Testis (tissue), 3 donors: ENCODE measurements around the gene OR6N2. TPM values are rescaled to one million over a fixed set of nuclear protein-coding genes. Genes with fewer than 3 reads are reported as not detected.

Source experiments
- DNase-seq: peaks from one replicate; pipeline ENCODE4 v3.0.0-alpha.2; 2019
- H3K27ac ChIP-seq, 2 donors: fragments of 200-600 bp; sonication (generic); one replicate each; pipeline ENCODE4 v1.5.1; 2019
- H3K27me3 ChIP-seq: fragments of 200-600 bp; sonication (generic); one replicate; pipeline ENCODE4 v1.5.1; 2019
- H3K36me3 ChIP-seq: fragments of 200-600 bp; sonication (generic); one replicate; pipeline ENCODE4 v1.5.1; 2017; ENCODE audit warnings: low read depth; ENCODE audit errors: missing control alignments
- H3K4me1 ChIP-seq: fragments of 200-600 bp; sonication (generic); one replicate; pipeline ENCODE4 v1.5.1; 2019
- H3K4me3 ChIP-seq, 2 donors: fragments of 200-600 bp; sonication (generic); one replicate each; pipeline ENCODE4 v1.5.1; 2017 to 2019
- H3K9me3 ChIP-seq: fragments of 200-600 bp; sonication (generic); one replicate; pipeline ENCODE4 v1.5.1; 2017
- CTCF ChIP-seq, 3 experiments: fragments of 450-650 bp in 2 of 3; fragments of 200-600 bp in 1 of 3; sonication (generic) in 1 of 3; IDR thresholded peaks; one replicate each; pipeline ENCODE4 v1.5.1; 2016 to 2019; ENCODE audit warnings: antibody characterized with exemption in 3 of 3, mild to moderate bottlenecking in 2 of 3, moderate library complexity in 1 of 3
- POLR2A ChIP-seq: fragments of 450-650 bp; IDR thresholded peaks from one replicate; pipeline ENCODE4 v1.6.1; 2017; ENCODE audit warnings: antibody characterized with exemption, mild to moderate bottlenecking, moderate library complexity
- WGBS, 2 donors: methylation state at CpG; one replicate each; pipeline ENCODE4 v1.1.5; 2018; 5-methylcytosine and 5-hydroxymethylcytosine counted together
- intact Hi-C: fragments of 100-400 bp; cut with DNase I; formaldehyde crosslinking; loops from one replicate; pipeline ENCODE4 v1.15.1; 2023; ENCODE audit warnings: low total_unique reads
- polyA plus RNA-seq: library from polyadenylated mRNA; stranded (reverse); fragments of 350-450 nt; fragmentation: Illumina TruSeq; extraction: RNeasy Lipid Tissue Mini Kit (QIAGEN cat#74804); gene quantifications from one replicate; pipeline ENCODE4 v1.2.3, GENCODE V29; 2014; ENCODE audit warnings: low read depth, low replicate concordance; ENCODE audit not compliant: insufficient read depth
- total RNA-seq, 2 donors: library from RNA; depleted of rRNA; stranded (reverse); fragments of >200 nt; gene quantifications; one replicate each; pipeline ENCODE4 v1.2.3, GENCODE V29; 2016

Gene OR6N2
- total and polyA plus RNA-seq, 3 donors from 2014 or later = not detected

GRCh38 chr1:158818975-158819431 is 38.0 kb upstream of the OR6N2 start:
- Histone ChIP-seq H3K27me3 (no peaks in the 10 kb centered on the region), H3K36me3 (no peaks in the 10 kb centered on the region), H3K27ac (no peak overlapping the region), H3K4me3 (no peak overlapping the region), H3K9me3 (no peaks in the 10 kb centered on the region), H3K4me1 (no peaks in the 10 kb centered on the region)
- DNase-seq = no peak
- 58 to 71% methylated on average over 1 of the region's 1 CpG for WGBS, 2 donors
- no peak for TF ChIP-seq POLR2A
- no peak for TF ChIP-seq CTCF (IDR thresholded peaks at IDR 0.05)
- intact Hi-C loops = no loop called here

GRCh38 chr1:158818560-158818959 is 37.6 kb upstream of the OR6N2 start:
- WGBS, 2 donors = 95 to 97% methylated on average over 1 of the region's 1 CpG
- H3K36me3 ChIP-seq = no peaks in the 10 kb centered on the region
- H3K4me3 ChIP-seq = no peak overlapping the region
- H3K27me3 ChIP-seq = no peaks in the 10 kb centered on the region
- H3K4me1 ChIP-seq = no peaks in the 10 kb centered on the region
- intact Hi-C loops = no loop called here
- DNase-seq = no peak
- TF ChIP-seq CTCF (IDR thresholded peaks at IDR 0.05) = no peak
- no peak for TF ChIP-seq POLR2A
- H3K9me3 ChIP-seq = no peaks in the 10 kb centered on the region
- no peak overlapping the region for H3K27ac ChIP-seq

GRCh38 chr1:158814970-158815369 is 34.0 kb upstream of the OR6N2 start:
- DNase-seq = no peak
- Histone ChIP-seq H3K9me3 (no peaks in the 10 kb centered on the region), H3K27me3 (no peaks in the 10 kb centered on the region), H3K27ac (no peak overlapping the region), H3K36me3 (no peaks in the 10 kb centered on the region), H3K4me1 (no peaks in the 10 kb centered on the region), H3K4me3 (no peak overlapping the region)
- intact Hi-C loops = no loop called here
- WGBS, 2 donors = 3 to 100% methylated on average over 1 of the region's 1 CpG
- TF ChIP-seq POLR2A (no peak), CTCF (IDR thresholded peaks at IDR 0.05) (no peak)

- 76 to 79% methylated on average over 3 of the region's 3 CpGs for WGBS, 2 donors
- no peak for DNase-seq
- Histone ChIP-seq H3K27ac (no peak overlapping the region), H3K4me1 (no peaks in the 10 kb centered on the region), H3K27me3 (no peaks in the 10 kb centered on the region), H3K4me3 (no peak overlapping the region), H3K9me3 (no peaks in the 10 kb centered on the region), H3K36me3 (no peaks in the 10 kb centered on the region)
- TF ChIP-seq POLR2A (no peak), CTCF (IDR thresholded peaks at IDR 0.05) (no peak)
- intact Hi-C loops = no loop called here
Observed at GRCh38 chr1:158813164-158813563, 32.2 kb upstream of the OR6N2 start.

GRCh38 chr1:158812336-158812735 is 31.3 kb upstream of the OR6N2 start:
- Histone ChIP-seq H3K27ac (no peak overlapping the region), H3K36me3 (no peaks in the 10 kb centered on the region), H3K27me3 (no peaks in the 10 kb centered on the region), H3K9me3 (no peaks in the 10 kb centered on the region), H3K4me3 (no peak overlapping the region), H3K4me1 (no peaks in the 10 kb centered on the region)
- DNase-seq = no peak
- no peak for TF ChIP-seq CTCF (IDR thresholded peaks at IDR 0.05)
- TF ChIP-seq POLR2A = no peak
- WGBS, 2 donors = 55 to 71% methylated on average over 2 of the region's 2 CpGs
- intact Hi-C loops = no loop called here
